GM21529 (cell line): Measurements from ENCODE around the gene ELOVL4.
A peak's percentile ranks its signal among the peaks of the same experiment; 100 is the strongest.

Experiments
- ATAC-seq: cut with Tn5 transposase; IDR thresholded peaks from one replicate; pipeline ENCODE4 v1.9.1; 2021; ENCODE audit not compliant: unreplicated experiment

Gene ELOVL4

GRCh38 chr6:79913369-79913768 is 34.0 kb downstream of the ELOVL4 start:
- ATAC-seq = no peak

GRCh38 chr6:79911992-79912391 is 35.4 kb downstream of the ELOVL4 start:
- no peak for ATAC-seq

DNA sequence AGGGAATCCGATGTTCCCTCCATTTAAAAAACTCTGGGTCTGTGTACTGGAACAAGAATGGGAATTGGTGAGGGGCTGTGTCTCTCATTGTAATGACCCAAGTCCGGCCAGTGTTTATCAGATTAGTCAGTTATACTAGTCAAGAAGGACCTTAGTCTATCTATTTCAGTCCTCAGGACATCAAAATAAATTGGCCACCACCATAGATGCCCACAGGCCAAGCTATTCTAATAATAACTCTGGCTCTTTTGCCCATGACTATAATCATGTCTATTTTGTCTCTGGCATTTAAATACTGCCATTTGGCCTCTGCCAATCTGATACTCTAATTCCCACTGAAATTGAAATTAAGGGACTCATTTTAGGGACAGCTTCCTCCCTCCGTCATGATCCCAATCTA is 37.8 kb downstream of the ELOVL4 start:
- no peak for ATAC-seq

DNA sequence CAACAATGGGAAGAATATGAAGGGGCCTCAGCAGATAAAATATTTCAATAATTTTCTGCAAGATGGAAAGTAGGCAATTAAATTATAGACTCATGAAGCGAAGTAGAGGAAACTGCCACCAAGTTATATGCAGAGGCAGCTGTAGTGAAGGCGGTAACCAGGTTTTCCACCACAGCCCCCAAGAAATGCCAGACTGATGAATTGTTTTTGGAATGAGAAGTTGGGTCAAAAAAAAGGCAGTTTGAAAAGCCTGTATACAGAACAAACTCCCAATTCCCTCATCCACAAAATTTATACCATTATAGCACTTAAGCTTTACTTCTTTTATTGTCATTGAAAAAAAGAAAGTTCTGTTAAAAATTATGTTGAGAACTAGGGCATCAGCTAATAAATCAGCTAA is 45.3 kb downstream of the ELOVL4 start:
- no peak for ATAC-seq

DNA sequence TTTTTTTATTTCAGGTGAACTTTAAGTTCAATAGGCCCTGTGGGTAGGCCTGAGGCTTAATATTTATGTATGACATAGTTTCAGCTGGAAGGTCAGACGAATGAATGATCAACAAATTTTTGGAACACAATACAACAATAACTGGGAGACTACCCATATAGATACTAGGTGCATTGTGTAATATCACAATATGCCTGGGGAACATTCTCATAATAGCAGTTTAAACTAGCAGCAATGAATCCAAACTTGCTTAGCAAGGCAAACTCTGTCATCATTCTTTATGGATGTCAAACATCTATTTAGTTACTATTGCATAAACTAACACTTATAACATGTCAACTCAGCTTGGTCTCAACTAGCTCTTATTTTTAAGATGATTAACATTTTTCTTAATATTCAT is 49.3 kb downstream of the ELOVL4 start:
- ATAC-seq = no peak

DNA sequence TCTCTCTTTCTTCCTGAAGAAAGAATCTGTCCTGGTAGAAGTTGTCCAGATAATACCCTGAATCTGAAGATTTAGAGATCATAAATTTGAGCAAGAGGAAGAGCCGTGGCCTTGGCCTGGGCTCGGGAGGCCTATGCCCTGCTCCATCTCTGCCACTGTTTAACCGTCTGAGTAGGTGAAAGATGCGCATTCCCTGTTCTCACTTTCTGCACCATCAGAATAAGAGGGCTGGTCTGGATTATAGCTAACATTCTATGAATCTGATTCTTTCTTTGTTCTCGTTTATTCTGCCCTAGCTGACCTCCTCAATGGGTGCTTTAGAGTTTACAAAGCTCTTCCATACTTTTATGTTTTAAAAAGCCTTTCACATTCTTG is 51.3 kb downstream of the ELOVL4 start:
- no peak for ATAC-seq

GRCh38 chr6:79895382-79896074 is 51.8 kb downstream of the ELOVL4 start:
- ATAC-seq = no peak

DNA sequence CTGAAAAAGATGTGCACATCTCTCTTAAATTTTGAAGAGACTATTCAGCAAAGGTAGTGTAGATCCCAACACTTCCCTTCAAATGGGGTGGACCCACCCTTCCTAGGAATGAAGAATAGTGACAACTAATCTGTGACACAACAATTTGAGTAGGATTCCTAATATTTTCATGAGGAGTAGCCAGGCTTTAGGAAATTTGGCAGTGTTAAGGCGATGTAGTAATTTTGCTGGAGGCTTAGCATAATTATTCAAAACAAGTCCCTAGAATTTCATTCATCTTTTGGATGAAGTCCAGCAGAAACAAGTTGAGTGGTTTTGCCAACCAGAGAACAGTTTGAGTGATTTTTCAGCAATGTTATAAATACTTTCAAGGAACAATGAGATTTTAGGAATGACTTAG is 52.4 kb downstream of the ELOVL4 start:
- ATAC-seq = no peak

- ATAC-seq = no peak
Measured at GRCh38 chr6:79888587-79888986, 58.8 kb downstream of the ELOVL4 start.

DNA sequence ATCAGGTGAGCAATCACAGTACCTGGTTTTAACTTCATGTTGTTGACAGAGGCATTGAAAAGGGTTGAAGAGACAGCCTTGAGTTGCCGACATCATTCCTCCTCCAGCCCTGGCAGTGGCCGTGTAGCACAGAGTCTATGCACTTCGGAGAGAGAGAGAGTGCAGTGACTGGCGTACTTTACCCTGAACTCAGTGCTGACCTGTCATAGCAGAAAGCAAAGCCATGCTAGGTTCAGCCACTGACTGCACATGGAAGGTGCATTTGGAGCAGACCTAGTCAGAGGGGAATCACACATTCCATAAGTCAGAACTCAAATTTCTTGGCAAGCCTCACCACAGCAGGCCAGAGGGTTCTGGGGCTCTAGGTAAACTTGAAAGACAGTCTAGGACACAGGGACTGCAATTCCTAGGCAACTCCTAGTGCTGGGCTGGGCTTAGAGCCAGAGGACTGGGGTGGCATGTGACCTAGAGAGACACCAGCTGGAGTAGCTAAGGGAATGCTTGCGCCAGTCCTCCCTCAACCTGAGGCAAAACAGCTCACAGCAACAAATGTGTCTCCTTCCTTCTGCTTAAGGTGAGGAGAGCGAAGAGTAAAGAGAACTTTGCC is 69.1 kb downstream of the ELOVL4 start:
- ATAC-seq = no peak

- no peak for ATAC-seq
Measured at GRCh38 chr6:79874531-79875134, 72.7 kb downstream of the ELOVL4 start.

DNA sequence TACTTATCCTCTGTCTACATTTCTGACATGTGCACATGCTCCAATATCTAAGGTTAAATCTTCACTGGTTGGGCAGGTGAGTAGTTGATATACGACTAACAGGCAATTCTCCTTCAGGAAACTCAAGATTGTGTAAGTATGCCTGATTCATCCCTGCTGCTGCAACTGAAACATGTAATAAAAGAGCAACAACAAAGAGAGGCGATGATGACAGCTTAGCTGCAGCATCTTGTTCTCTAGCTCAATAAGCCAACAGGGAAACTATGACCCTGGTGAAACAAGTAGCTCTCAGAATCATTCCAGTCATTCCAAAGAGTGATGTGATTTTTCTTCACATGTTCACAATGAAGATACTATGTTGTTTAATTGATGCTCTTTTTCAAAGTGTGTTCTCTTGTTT is 74.4 kb downstream of the ELOVL4 start:
- ATAC-seq = no peak

GRCh38 chr6:79872303-79872702 is 75.0 kb downstream of the ELOVL4 start:
- no peak for ATAC-seq

DNA sequence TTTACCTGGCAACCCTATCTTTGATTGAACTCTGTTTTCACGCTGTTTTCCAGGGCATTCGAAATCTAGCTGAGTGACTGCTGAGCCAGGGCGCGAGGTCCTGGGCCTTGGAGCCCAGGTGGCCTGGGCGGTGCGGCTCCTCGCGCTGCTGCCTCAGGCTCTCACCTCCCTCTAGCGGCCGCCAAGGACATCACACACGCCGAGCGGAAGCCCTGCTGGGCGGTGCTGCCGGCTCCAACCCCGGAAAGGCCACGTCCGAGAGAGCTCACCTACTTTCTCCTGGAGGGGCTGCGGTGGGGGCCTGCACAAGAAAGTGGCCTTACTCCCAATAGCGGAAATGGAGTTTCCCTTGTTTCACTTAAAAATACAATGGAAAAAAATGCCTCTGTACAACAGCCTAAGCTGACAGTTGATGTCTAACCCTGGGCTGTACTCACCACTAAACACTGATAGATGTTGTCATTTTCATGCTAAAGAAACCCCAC is 77.7 kb downstream of the ELOVL4 start:
- peak; percentile 100 for ATAC-seq

GRCh38 chr6:79869184-79869583 is 78.2 kb downstream of the ELOVL4 start:
- no peak for ATAC-seq

GRCh38 chr6:79868098-79868722 is 79.1 kb downstream of the ELOVL4 start:
- ATAC-seq = no peak
